GM19467 (cell line): ENCODE measurements around the gene NUF2.

Experiments used
- ATAC-seq: cut with Tn5 transposase; IDR thresholded peaks from one replicate; pipeline ENCODE4 v1.9.1; 2021; ENCODE audit warnings: mild to moderate bottlenecking, moderate library complexity; ENCODE audit not compliant: unreplicated experiment

The NUF2 gene

GRCh38 chr1:163399976-163400601 is 78.3 kb downstream of the NUF2 start:
- no peak for ATAC-seq

- ATAC-seq = no peak
These were observed 79.5 kb downstream of the NUF2 start for GRCh38 chr1:163401211-163401610.
